Small intestine (tissue), 7 donors: Measurements from ENCODE around the gene RELN. TPM values are rescaled to one million over a fixed set of nuclear protein-coding genes. Genes with fewer than 3 reads are reported as not detected.

Experiments
- DNase-seq, 2 donors: peaks; one replicate each; pipeline versions ENCODE4 v3.0.0 to v3.0.0-alpha.2; 2013
- FAIRE-seq: peaks from 2 replicates; lab custom pipeline; 2012; peaks lifted over from hg19 to GRCh38; lab: Jason Lieb, UNC
- H3K27ac ChIP-seq, 3 donors: one replicate each; pipeline ENCODE4 v1.5.1; 2013; ENCODE audit warnings: low read length in 2 of 3, mild to moderate bottlenecking in 2 of 3, control low read depth in 1 of 3, inconsistent platforms in 1 of 3, low read depth in 1 of 3, moderate library complexity in 1 of 3
- H3K27me3 ChIP-seq, 3 donors: one replicate each; pipeline ENCODE4 v1.6.1; 2013; ENCODE audit warnings: low read length in 3 of 3, inconsistent platforms in 1 of 3; ENCODE audit not compliant: control insufficient read depth in 3 of 3, insufficient read depth in 3 of 3
- H3K36me3 ChIP-seq, 3 donors: one replicate each; pipeline ENCODE4 v1.6.1; 2013; ENCODE audit warnings: low read length in 3 of 3, inconsistent platforms in 1 of 3, low read depth in 1 of 3, mild to moderate bottlenecking in 1 of 3, moderate library complexity in 1 of 3; ENCODE audit not compliant: control insufficient read depth in 3 of 3, insufficient read depth in 2 of 3
- H3K4me1 ChIP-seq, 3 donors: one replicate each; pipeline ENCODE4 v1.6.1; 2013; ENCODE audit warnings: low read length in 2 of 3, inconsistent platforms in 1 of 3, low read depth in 1 of 3, mild to moderate bottlenecking in 1 of 3, moderate library complexity in 1 of 3; ENCODE audit not compliant: control insufficient read depth in 3 of 3, insufficient read depth in 2 of 3
- H3K4me3 ChIP-seq, 3 donors: one replicate each; pipeline ENCODE4 v1.5.1; 2013; ENCODE audit warnings: low read length in 3 of 3, control low read depth in 1 of 3, inconsistent platforms in 1 of 3, low read depth in 1 of 3, mild to moderate bottlenecking in 1 of 3, moderate library complexity in 1 of 3
- H3K9me3 ChIP-seq, 2 donors: one replicate each; pipeline ENCODE4 v1.6.1; 2013; ENCODE audit warnings: low read depth in 1 of 2, low read length in 1 of 2; ENCODE audit not compliant: control insufficient read depth in 2 of 2, insufficient read depth in 1 of 2
- WGBS, 3 donors: extraction: QIAGEN DNeasy Blood & Tissue Kit; methylation state at CpG; one replicate each; pipeline ENCODE4 v1.1.7; 2013; 5-methylcytosine and 5-hydroxymethylcytosine counted together
- polyA plus RNA-seq, 4 donors: library from polyadenylated mRNA; stranded (reverse) in 3 of 4; unstranded in 1 of 4; fragments of 200-250 nt in 3 of 4; fragments of 120-200 nt in 1 of 4; gene quantifications; one replicate each; pipeline versions ENCODE4 v1.2.1 to v1.2.3, GENCODE V29; 2013
- donor health status: healthy with polysubstance abuse.
- donor health status: control.
- donor health status: control.
- donor health status: Bipolar disorder and iron deficiency.
- donor health status: healthy.

RELN gene
- polyA plus RNA-seq, 4 donors: 3.4 to 8.1 TPM; not detected in 2

DNA sequence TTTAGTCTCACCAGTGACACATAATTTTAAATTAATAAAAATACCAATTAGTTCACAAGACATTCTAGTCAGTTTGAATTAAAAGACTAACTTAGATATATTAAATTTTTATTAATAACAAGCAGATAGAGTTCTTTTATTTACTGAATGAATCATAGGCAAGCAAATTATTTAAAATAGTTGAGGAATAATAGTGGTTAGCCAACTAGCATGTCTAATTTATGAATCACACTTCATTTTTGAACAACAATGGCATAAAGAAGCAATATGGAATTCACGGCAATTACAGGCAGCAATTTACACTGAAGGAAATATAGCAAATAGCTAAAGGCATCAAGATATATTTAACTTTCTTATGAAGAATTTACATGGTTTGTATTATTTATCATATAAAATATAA, 356.5 kb downstream of the RELN start:
- DNase-seq: no peak
- Histone ChIP-seq H3K4me1 (no peaks in the 10 kb centered on the region), H3K36me3 (no peaks in the 10 kb centered on the region), H3K27me3 (no peaks in the 10 kb centered on the region), H3K4me3 (no peak overlapping the region), H3K9me3 (no peaks in the 10 kb centered on the region), H3K27ac (no peak overlapping the region)
- FAIRE-seq: no peak
- 86 to 95% (median 91%) methylated on average over 1 of the region's 1 CpG for WGBS, 3 donors

DNA sequence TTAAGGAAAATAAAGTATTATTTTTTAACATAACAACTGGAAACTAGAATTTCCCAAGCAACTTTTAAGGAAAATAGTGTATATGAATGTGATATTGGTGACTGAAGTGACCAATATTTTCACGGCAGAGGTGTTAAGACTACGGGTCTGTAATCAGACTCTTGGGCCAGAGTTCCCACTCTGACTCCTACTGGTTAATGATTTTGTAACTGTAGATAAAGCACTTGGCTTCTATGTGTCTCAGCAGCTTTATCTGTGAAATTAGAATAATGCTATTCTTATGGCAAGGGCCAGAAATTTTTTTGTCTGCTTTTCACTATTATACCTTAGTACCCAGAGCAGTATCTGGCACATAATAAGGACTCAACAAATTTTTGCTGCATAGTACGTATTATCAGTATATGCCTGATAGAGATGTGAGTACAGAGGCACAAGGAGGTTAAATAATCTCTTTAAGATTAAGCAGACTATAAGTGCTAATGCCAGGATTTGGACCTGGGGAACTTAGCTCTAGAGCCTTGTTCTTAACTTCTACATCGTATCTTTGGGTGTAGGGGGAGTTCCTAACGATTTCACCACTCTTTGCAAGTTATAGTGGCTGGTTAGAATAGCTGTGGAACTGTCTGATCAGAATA, 357.3 kb downstream of the RELN start:
- Histone ChIP-seq H3K36me3 (no peaks in the 10 kb centered on the region), H3K4me3 (no peak overlapping the region), H3K4me1 (no peaks in the 10 kb centered on the region), H3K9me3 (no peaks in the 10 kb centered on the region), H3K27me3 (no peaks in the 10 kb centered on the region), H3K27ac (no peak overlapping the region)
- FAIRE-seq: no peak
- WGBS, 3 donors: 18 to 37% (median 27%) methylated on average over 5 of the region's 5 CpGs
- DNase-seq: no peak

DNA sequence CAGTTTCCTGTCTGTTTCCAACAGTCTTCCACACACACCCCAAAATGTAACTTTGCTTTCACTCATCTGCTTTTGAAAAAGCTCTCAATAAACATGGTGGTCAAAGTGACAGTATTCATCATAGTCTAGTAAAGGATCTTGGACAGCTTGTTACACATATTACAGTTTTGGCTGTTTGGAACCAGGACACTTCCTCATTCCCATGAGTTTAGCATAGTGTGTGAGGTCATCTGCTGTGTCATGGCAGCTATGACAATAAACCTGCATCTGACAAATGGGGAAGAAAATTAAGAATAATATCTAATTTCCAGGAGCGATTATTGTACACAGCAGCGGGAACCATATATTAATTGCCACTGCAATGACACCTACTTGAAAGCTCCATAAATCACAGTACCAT, 359.1 kb downstream of the RELN start:
- H3K4me3 ChIP-seq: no peak overlapping the region
- no peaks in the 10 kb centered on the region for H3K4me1 ChIP-seq
- H3K27me3 ChIP-seq: no peaks in the 10 kb centered on the region
- H3K9me3 ChIP-seq: no peaks in the 10 kb centered on the region
- no peak for FAIRE-seq
- DNase-seq: no peak
- WGBS, 3 donors: 83 to 95% (median 85%) methylated on average over 2 of the region's 2 CpGs
- no peaks in the 10 kb centered on the region for H3K36me3 ChIP-seq
- H3K27ac ChIP-seq: no peak overlapping the region

DNA sequence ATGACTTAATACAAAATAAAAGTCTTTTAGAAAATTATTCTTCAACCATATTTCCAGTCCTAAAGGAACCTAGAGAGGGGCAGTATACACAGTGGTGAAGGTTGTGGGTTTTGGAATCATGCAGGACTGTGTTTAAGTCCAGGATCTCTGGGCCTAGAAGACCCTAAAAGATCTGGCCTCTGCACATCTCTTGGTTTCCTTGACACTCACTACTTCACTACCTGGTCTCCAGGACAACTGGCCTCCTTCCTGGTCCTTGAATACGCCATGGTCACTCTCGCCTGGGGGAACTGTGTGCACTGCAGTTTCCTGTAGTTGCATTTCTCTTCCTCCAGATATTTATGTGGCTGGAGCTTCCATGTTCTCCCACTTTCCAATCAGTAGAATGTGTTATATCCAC, 360.7 kb downstream of the RELN start:
- H3K4me3 ChIP-seq: no peak overlapping the region
- no peaks in the 10 kb centered on the region for H3K4me1 ChIP-seq
- WGBS, 3 donors: 79 to 92% (median 86%) methylated on average over 2 of the region's 2 CpGs
- no peak for DNase-seq
- no peaks in the 10 kb centered on the region for H3K36me3 ChIP-seq
- no peaks in the 10 kb centered on the region for H3K9me3 ChIP-seq
- no peak overlapping the region for H3K27ac ChIP-seq
- FAIRE-seq: no peak
- no peaks in the 10 kb centered on the region for H3K27me3 ChIP-seq

DNA sequence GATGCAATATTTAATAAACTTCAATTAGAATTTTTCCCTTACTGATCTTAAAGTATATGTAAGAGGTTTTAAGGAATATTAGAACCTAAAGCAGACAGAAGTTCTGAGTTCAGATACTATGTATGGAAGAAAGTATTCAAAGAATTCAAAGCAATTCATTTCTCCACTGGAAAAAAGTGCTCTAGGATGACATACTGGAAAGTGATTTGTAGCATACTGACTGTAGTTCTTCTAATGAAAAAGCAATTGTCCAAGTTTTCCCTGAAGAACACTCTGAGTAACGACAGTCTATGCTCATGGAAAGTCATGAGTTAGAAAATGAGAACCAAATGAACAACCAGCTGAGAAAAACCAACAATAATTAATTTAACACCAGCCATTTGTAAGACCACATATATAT, 362.7 kb downstream of the RELN start:
- H3K9me3 ChIP-seq: no peaks in the 10 kb centered on the region
- H3K27ac ChIP-seq: no peak overlapping the region
- no peaks in the 10 kb centered on the region for H3K27me3 ChIP-seq
- WGBS, 3 donors: 56 to 80% (median 61%) methylated on average over 1 of the region's 1 CpG
- no peaks in the 10 kb centered on the region for H3K36me3 ChIP-seq
- no peak overlapping the region for H3K4me3 ChIP-seq
- H3K4me1 ChIP-seq: no peaks in the 10 kb centered on the region
- DNase-seq (no peak), FAIRE-seq (no peak)

DNA sequence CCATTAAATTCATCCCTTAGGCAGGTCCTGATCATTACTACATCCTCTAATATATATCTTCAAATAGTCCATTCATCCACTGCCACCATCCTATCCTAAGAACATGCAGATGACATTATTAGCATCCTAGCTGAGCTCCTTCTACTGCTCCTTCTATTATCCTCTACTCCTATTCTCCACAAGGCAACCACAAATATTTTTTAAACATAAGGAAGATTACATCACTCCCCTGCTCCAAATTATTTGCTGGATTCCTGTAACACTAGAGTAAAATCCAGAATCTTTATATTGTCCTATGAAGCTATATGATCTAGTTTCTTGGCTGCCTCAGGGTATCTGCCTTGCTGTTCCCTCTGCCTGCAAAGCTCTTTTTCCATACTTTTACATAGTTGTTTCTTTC, 367.2 kb downstream of the RELN start:
- no peak for FAIRE-seq

DNA sequence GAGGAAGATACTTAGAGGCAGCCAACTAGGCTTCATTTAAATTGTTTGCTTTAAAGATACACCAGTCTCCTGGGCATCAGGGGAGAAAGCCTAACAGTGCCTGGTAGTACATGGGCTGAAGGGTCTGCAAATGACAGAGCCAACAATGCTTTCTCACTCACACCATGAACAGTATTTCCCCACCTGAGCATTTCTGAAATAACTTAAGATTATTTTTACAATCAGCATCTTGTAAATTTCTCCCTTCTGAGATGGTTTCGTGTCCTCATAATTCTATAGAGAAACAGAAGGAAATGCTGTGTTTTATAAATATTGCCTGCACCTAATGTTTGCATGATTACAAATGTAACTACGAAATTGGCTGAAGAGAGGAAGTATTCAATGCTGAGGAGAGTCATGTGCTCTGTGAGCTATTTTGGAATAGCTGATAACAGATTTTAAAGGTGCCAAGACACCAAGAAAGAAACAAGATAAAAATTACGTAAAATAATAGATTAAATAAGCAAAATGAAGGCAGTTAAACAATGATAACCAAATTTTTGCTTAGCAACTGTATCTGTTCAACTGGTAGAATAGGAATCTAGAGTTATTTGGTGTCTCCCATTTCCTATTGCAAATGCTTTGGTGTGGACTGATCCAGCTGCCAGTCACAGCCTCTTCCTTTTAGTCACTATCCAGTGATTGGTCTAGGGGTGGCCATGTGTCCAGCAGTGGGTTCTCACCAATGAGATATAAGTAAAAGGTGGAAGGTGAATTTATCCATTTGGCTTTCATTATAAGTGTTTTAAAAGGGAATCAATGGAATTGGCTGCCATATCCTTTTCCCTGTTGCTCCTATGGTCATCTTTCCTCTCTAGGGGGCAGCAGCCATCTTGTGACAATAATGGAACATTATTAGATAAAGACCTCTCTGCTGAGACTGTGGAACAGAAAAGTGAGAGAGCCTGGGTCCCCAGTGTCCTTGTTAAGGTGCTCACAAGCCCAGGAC, 375.5 kb downstream of the RELN start:
- no peaks in the 10 kb centered on the region for H3K4me1 ChIP-seq
- no peak for DNase-seq
- 40 to 51% (median 45%) methylated on average over 3 of the region's 3 CpGs for WGBS, 3 donors
- H3K36me3 ChIP-seq: no peaks in the 10 kb centered on the region
- no peaks in the 10 kb centered on the region for H3K27me3 ChIP-seq
- no peak for FAIRE-seq
- H3K27ac ChIP-seq: no peak overlapping the region
- H3K9me3 ChIP-seq: no peaks in the 10 kb centered on the region
- H3K4me3 ChIP-seq: no peak overlapping the region

More for the DNA sequence above, 367.2 kb downstream of the RELN start:
- H3K27me3 ChIP-seq: no peaks in the 10 kb centered on the region
- H3K4me1 ChIP-seq: no peaks in the 10 kb centered on the region
- H3K36me3 ChIP-seq: no peaks in the 10 kb centered on the region
- no peak overlapping the region for H3K4me3 ChIP-seq
- H3K9me3 ChIP-seq: no peaks in the 10 kb centered on the region
- DNase-seq: no peak
- no peak overlapping the region for H3K27ac ChIP-seq

DNA sequence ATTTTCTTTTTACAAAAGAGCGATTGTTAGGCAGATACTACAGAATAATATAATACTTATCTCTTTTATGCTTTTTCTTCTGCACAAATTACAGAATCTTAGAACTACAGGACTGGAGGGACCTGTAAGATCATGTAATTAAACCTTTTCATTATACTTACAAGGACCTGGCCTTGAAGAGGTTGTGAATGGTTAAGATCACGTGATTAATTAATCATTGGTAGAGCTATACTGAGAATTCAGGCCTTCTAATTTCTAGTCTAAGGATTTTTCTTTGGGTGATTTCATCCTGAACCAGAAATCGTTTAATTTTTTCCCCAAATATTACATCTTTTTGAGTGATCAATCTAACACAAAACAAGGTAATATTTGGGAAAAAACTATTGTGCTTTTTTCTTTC, 379.7 kb downstream of the RELN start:
- Histone ChIP-seq H3K27ac (no peak overlapping the region), H3K27me3 (no peaks in the 10 kb centered on the region), H3K4me1 (no peaks in the 10 kb centered on the region), H3K9me3 (no peaks in the 10 kb centered on the region), H3K4me3 (no peak overlapping the region), H3K36me3 (no peaks in the 10 kb centered on the region)
- WGBS, 3 donors: 74 to 81% (median 74%) methylated on average over 3 of the region's 3 CpGs
- DNase-seq (no peak), FAIRE-seq (no peak)
